GM18507 (cell line): Measurements from ENCODE around the gene S100A11.
A peak's percentile ranks its signal among the peaks of the same experiment; 100 is the strongest.
"Not testable (repeated sequence)": the region's sequence is repeated elsewhere in the genome, so short reads cannot be mapped to it uniquely, and the experiment has no call there.

Source experiments
- DNase-seq: peaks from one replicate; pipeline ENCODE4 v3.0.0; 2011; ENCODE audit warnings: low read depth; ENCODE audit not compliant: insufficient read length; ENCODE audit errors: extremely low spot score
- FAIRE-seq: peaks from 2 replicates; lab custom pipeline; 2011; peaks lifted over from hg19 to GRCh38; lab: Jason Lieb, UNC

S100A11 gene

DNA sequence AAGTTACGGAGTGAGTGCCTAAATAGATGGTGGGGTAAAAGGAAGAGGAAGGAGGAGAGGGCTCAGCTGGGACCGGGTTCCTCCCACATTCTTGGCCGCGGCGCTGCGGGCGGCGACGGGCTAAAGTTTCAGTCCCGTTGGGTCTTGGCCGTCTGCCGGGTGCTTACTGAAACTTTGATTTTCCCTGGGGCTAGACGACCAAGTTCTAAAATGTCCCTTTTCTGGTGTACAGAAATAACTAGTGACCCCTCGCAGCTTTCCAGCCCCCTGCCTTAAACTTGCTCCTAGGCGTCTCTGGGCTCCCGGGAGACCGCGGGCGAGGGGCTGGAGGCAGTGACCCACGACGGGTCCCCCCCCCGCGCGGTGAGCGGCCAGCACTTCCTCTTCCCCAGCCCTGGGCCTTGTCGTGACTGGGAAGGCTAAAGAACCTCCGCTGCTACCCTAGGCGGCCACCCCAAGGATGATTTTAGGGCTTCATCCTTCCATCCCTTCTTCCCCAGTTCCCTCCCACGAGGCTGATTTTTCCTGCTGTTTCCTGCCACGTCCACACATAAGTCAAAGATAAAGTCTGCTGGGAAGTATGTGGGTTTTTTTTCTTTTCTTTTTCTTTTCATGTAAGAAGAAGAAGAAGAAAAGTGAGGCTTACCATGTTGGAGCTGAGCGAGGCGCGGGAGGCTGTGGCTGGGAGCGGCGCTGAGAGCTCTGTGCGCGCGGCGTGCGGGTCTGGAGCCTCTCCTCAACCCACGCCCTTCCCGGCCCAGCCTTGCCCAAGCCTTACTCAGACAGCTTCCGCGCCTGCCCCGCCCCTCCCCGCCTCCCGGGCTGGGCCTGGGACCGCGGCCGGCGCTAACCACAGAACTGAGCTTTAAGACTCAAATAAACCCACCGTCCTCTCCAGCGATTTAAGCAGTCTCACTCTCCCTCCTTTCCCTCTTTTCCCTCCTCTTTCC, at the start of gene S100A11:
S100A11 (minus strand) TSS at position 738 of the 950 bp plus-strand sequence; CDS start at position 649, 89 bp downstream.
- FAIRE-seq = peak; percentile 76
- peak; percentile 54 for DNase-seq

DNA sequence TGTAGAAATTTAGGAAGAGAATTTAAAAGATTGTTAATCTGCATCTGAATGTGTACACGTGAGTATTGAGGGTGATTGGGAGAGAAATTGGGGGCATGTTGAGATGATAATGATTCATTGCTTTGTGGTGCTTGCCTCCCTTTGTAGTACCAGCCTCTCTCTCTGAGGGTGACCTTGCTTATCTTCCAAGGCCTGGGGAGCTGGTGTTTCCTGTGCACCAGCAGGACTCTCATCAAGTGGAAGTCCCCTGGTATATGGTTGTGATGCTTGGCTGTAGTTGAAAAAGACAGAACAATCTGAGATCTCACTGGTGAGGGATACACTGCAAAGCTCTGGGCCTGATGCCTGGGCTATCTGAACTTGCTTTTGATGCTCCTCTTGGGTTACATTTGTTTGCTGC, 48.0 kb upstream of the S100A11 start:
- DNase-seq = no peak
- FAIRE-seq = no peak

- not testable (repeated sequence) for FAIRE-seq
These were observed 44.2 kb upstream of the S100A11 start for GRCh38 chr1:152081026-152081425.

GRCh38 chr1:152080494-152080893, 43.7 kb upstream of the S100A11 start:
- FAIRE-seq, DNase-seq: not testable (repeated sequence)

More at GRCh38 chr1:152081026-152081425, 44.2 kb upstream of the S100A11 start:
- not testable (repeated sequence) for DNase-seq

DNA sequence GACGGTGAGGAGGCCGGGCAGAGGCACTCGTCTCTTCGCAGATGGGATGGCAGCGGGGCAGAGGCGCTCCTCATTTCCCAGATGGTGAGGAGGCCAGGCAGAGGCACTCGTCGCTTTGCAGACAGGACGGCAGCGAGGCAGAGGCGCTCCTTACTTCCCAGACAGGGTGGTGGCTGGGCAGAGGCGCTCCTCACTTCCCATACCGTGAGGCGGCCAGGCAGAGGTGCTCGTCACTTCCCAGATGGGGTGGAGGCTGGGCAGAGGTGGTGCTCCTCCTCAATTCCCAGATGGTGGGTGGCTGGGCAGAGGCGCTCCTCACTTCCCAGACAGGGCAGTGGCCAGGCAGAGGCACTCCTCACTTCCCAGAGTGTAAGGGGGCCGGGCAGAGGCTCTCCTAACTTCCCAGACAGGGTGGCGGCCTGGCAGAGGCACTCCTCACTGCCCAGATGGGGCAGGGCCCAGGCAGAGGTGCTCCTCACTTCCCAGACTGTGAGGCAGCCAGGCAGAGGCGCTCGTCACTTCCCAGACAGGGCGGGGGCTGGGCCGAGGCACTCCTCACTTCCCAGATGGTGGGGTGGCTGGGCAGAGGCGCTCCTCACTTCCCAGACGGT, 42.1 kb upstream of the S100A11 start:
- no peak for DNase-seq
- no peak for FAIRE-seq

- DNase-seq (no peak), FAIRE-seq (no peak)
These were observed 35.5 kb upstream of the S100A11 start for GRCh38 chr1:152072311-152072710.

- FAIRE-seq (no peak), DNase-seq (no peak)
These were observed 34.3 kb upstream of the S100A11 start for GRCh38 chr1:152071123-152071522.

GRCh38 chr1:152067929-152068328, 31.1 kb upstream of the S100A11 start:
- no peak for DNase-seq
- FAIRE-seq = no peak

DNA sequence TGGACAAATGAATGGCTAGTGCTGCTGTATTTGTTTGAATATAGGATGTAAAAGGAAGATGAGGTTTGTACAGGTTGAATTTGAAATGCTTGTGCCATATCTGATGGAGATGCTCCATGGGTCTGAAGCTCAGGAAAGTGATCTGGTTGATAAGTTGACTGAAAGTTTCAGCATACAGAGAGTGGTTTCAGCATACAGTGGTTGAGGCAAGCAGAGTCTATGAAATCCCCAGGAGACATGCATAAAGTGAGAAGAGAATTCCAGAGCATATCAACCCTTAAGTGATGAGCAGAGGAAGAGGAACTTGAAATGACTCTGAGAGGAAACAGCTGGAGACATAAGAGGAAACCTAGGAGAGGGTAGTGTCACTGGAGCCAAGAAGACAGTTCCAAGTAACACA, 30.3 kb upstream of the S100A11 start:
- DNase-seq (no peak), FAIRE-seq (no peak)

DNA sequence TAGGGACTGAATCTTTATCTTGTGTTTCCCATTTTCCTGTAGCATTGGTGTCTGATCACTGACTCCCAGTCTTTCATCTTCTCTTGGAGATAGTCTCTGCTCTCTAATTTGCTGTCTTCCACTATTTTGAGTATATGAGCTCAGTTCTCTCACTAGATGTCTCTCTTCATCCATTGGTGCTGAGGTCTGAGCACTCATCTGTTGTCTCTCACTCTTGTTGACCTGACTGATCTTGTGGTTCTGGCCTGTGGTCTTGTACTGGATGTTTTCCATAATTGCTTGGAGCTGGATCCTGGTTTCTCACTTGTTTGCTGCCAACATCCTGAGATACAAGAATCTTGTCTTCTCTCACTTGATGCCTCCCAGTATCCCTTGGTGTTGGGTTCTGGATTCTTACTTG, 25.1 kb upstream of the S100A11 start:
- no peak for DNase-seq
- FAIRE-seq = no peak

- FAIRE-seq (no peak), DNase-seq (no peak)
These were observed 16.6 kb upstream of the S100A11 start for GRCh38 chr1:152053375-152053774.

GRCh38 chr1:152052606-152053005, 15.8 kb upstream of the S100A11 start:
- DNase-seq = peak; percentile 54
- peak; percentile 89 for FAIRE-seq

DNA sequence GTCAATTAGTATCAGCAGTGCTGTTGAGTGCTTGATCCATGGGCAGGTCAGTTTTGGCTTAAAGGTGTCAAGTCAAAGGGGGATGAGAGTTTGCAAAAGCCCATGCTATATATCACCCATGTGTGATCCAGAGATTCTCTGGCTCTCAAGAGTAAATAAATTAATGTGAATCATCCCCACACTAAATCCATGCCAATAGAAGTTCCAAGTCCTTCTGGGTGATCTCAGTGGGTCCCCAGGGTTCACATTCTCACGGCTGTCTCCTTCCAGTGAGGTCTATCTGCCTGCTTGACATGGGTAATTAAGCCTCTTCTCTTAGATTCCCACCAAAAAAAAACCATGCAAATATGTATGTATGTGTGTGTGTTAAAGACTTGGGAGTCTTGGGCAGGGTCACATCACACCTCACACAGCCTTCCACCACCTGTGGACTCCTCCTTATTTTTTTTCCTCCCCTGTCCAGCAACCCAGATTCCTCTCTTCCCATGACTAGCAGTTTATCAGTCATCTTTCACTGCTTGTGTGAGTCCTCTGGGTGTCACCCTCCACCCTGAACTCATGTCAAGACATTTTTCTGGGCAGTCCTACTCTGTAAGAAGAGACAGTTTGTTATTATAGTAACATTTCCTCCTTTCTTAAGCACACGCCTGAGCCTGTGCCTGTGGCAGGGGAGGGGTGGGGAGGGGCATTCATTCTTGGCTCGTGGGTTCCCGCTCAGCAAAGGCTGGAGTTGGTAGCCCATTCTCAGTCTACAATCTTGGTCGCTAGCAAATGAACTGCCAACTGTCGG, 14.3 kb upstream of the S100A11 start:
- FAIRE-seq (no peak), DNase-seq (no peak)

- FAIRE-seq (no peak), DNase-seq (no peak)
These were observed 12.7 kb upstream of the S100A11 start for GRCh38 chr1:152049291-152050083.

DNA sequence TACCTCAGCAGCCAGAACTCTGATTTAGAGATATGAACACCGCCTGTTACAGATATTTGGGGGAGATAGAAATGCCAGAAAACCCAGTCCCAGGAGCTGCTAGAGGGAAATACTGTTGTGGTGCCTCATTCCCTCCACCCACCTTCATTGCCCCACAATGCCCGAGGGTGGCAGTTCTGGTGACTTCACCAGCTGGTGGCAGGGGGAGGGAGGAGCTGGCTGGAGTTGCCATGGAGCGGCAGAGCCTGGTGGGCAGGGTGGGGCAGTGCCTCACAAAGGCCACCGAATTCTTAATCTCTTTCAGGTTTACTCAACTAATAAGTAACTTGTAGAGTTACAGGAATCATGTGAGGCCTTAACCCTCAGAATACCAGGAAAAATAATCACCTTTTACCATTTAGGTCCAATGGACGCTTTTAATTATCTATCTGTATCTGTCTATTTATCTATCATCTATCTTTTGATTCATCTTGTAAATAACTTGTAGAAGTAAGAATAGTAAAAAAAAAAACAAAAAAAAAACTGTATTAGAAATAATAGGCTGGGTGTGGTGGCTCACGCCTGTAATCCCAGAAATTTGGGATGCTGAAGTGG, 11.7 kb upstream of the S100A11 start:
- DNase-seq = no peak
- no peak for FAIRE-seq

DNA sequence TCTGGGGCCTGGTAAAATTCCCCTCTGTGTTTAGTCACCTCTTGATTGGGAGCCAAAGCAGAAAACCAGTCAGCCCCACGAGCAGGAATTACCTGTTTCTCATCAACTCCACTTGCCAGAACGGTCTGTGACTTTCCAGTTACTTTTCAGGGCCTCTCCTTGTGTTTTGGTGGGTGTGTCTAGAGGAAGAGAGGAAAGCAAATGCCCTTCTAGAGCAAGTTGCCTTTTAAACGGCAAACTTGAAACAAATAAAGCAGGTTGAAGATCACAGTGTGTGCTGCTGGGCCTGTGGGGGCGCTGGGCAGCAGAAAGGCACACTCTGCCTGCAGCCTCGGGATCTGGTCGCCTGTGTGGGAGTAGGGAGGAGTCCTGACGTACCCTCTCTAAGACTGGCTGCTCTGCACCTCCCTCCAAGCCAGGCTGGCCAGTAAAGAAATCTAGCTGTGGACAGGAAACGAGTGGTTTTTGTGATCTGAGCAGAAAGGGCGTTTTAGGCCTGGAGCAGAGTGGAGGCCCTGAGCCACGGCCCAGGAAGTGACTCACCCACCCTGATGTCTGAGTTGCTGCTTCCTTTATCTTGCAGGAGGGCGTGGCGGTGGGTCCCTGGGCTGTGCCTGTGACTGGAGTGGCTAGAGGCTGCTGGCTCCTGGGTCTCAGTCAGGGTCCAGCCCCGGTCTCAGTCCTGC, 11.1 kb upstream of the S100A11 start:
- FAIRE-seq (peak; percentile 96), DNase-seq (peak; percentile 75)

DNA sequence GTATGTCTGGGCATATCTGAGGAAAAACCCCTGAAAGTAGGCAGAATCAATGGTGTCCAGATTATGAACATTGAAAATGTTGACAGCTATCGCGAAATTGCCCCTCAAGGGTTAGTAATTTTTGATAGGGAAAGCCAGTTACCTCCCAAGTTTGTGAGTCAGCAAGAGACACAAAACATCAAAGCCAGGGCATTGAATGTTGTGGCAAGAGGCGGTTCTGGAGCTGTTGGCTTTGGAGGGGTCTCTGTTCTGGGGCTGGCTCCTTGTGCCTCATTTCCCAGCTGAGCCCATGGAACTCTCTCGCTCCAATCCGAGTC, 10.6 kb upstream of the S100A11 start:
- DNase-seq (no peak), FAIRE-seq (no peak)

- FAIRE-seq (no peak), DNase-seq (no peak)
These were observed 7.6 kb upstream of the S100A11 start for GRCh38 chr1:152044386-152044785.
